ENCODE data around the gene KRTAP19-3.

GRCh38 chr21:30482130-30482529, 9.7 kb downstream of the KRTAP19-3 start:
- no peak for TF ChIP-seq POLR2A (IDR thresholded peaks at IDR 0.05)
- TF ChIP-seq CTCF (IDR thresholded peaks at IDR 0.05): no peak
